ENCODE results near the gene SUMO4. TPM values are rescaled to one million over a fixed set of nuclear protein-coding genes. Genes with fewer than 3 reads are reported as not detected.

The SUMO4 gene
- total RNA-seq, 1 experiment from 2014 or later: not detected

DNA sequence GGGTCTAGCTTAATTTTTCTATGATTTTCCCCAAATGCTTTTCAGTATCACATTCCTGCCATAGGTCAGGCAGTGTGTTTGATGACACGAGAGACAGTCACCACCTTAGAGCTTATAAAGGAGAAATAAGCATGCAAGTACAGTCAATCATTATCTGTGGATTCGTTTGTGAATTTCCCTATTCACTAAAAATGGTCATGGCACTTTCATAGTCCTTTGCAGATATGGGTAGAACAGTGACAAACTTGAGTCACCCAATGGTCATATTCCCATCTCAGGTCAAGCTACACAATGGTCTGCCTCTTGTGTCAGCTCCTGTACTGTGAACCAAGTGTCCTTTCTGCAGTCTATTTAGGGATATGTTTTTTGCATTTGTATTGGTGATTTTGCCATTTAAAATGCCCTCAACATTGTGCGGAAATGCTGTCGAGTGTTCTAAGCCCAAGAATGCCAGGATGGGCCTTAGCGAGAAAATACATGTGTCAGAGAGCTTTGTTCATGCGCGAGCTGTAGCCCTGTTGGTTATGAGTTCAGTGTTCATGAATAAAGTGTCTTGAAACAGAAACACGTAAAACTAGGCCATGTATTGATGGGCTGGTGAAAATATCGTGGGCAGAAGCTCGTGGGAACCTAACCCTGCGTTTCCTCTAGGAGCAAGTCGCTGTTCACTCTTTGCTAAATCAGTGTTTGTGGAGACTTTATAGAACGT is 19.8 kb downstream of the SUMO4 start:
- DNase-seq: no peak
- H3K9me3 ChIP-seq: no peaks in the 10 kb centered on the region
- H3K27me3 ChIP-seq: no peaks in the 10 kb centered on the region
- no peak overlapping the region for H3K4me3 ChIP-seq
- peaks cover 3% of the 10 kb centered on the region for H3K36me3 ChIP-seq

DNA sequence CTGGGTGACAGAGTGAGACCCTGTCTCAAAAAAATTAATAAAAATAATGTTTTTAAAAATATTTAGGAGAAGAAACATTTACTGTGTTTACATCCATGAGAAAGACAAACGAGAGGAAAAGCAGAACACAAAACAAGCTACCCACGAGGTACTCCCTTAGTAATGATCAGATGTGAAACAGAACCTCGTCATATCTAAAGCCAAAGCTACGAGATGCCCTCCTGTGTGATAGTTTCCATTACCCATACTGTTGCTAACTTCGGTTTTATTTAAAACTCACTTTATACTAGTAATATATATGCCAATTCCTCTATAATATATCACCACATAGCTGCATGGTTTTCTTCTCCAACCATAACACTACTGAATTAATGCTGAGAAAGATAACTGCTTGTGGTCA is 21.1 kb downstream of the SUMO4 start:
- Histone ChIP-seq H3K9me3 (no peaks in the 10 kb centered on the region), H3K4me3 (no peak overlapping the region), H3K36me3 (no peaks in the 10 kb centered on the region), H3K27me3 (no peaks in the 10 kb centered on the region)
- DNase-seq: no peak

- Histone ChIP-seq H3K36me3 (no peaks in the 10 kb centered on the region), H3K4me3 (no peak overlapping the region)
- DNase-seq: no peak
Observed at GRCh38 chr6:149422581-149422980, 22.5 kb downstream of the SUMO4 start.

GRCh38 chr6:149423964-149424440 is 23.9 kb downstream of the SUMO4 start:
- Histone ChIP-seq H3K9me3 (no peaks in the 10 kb centered on the region), H3K4me3 (no peak overlapping the region), H3K36me3 (no peaks in the 10 kb centered on the region), H3K27me3 (no peaks in the 10 kb centered on the region)
- no peak for DNase-seq

More at GRCh38 chr6:149422581-149422980, 22.5 kb downstream of the SUMO4 start:
- H3K9me3 ChIP-seq: no peaks in the 10 kb centered on the region
- no peaks in the 10 kb centered on the region for H3K27me3 ChIP-seq

GRCh38 chr6:149425224-149425623 is 25.2 kb downstream of the SUMO4 start:
- Histone ChIP-seq H3K4me3 (no peak overlapping the region), H3K36me3 (no peaks in the 10 kb centered on the region), H3K27me3 (no peaks in the 10 kb centered on the region), H3K9me3 (no peaks in the 10 kb centered on the region)
- DNase-seq: no peak

DNA sequence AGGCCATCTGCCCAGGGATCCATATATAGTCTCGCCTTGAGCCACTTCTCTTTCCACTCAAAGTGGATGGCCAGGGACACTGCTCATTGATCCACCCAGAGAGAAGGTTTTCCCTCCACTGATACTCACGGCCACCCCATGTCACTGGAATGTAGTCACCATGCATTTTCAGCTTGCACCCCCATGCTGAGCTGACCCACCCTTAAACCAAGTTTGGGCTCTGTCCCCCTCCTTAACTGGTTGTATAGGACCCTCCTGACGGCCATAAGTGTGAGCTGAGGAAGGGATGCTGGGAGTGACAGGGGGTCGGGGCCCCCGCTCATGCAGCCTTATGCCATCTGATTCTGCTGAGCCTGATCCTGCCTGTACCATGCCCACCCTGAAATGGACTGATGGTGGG is 25.7 kb downstream of the SUMO4 start:
- H3K4me3 ChIP-seq: no peak overlapping the region
- H3K9me3 ChIP-seq: no peaks in the 10 kb centered on the region
- DNase-seq: no peak
- H3K36me3 ChIP-seq: no peaks in the 10 kb centered on the region
- H3K27me3 ChIP-seq: no peaks in the 10 kb centered on the region

GRCh38 chr6:149428606-149429005 is 28.5 kb downstream of the SUMO4 start:
- no peak for DNase-seq
- Histone ChIP-seq H3K36me3 (no peaks in the 10 kb centered on the region), H3K9me3 (no peaks in the 10 kb centered on the region), H3K4me3 (no peak overlapping the region), H3K27me3 (no peaks in the 10 kb centered on the region)

- no peaks in the 10 kb centered on the region for H3K9me3 ChIP-seq
- H3K36me3 ChIP-seq: no peaks in the 10 kb centered on the region
- no peak overlapping the region for H3K4me3 ChIP-seq
- no peak for DNase-seq
- no peaks in the 10 kb centered on the region for H3K27me3 ChIP-seq
Observed at GRCh38 chr6:149429427-149430360, 29.6 kb downstream of the SUMO4 start.

DNA sequence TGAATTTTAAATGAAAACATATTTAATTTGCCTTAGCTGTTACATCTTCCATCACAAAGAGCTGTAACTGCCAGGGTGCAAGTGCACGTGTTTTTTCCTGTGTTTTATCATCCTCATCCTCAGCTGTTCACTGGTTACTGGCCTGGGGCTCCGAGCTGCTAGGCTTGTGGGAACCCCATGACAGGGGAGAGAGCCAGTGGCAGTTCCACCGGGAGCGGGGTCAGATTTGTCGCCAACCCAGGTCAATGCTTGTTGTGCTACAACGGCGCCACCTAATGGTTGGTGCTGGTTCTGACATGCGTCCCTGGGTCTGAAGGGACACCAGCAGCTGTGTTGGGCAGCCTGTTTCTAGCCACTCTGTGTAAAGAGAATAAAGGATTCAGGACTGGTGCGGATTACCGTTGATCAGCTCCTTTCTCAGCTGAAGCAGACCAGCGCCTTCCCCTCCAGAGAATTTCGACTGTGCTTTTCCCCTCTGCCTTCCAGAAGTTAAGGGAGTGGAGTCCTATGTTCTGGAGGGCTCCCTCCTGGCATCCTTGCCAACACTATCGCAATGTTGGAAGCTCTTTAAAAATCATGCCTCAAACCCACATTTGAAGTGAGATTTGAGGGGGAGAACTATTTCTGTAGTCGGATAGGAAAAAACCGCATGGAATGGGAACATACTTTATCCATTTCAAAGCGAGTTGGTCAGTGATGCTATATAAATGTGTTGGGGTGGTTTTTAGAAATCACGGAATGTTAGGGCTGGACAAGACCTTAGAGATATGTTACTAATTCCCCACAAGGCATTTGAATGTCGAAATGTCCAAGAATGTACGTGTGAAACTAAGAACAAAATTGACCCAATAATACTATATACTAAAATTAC is 32.1 kb downstream of the SUMO4 start:
- peak; percentile 75 for DNase-seq

GRCh38 chr6:149433405-149433804 is 33.3 kb downstream of the SUMO4 start:
- no peak for DNase-seq
- Histone ChIP-seq H3K4me3 (no peak overlapping the region), H3K9me3 (no peaks in the 10 kb centered on the region), H3K36me3 (no peaks in the 10 kb centered on the region), H3K27me3 (no peaks in the 10 kb centered on the region)

More for the DNA sequence above, 32.1 kb downstream of the SUMO4 start:
- no peak overlapping the region for H3K4me3 ChIP-seq
- H3K27me3 ChIP-seq: no peaks in the 10 kb centered on the region
- no peaks in the 10 kb centered on the region for H3K36me3 ChIP-seq
- H3K9me3 ChIP-seq: no peaks in the 10 kb centered on the region

- no peak for DNase-seq
- H3K27me3 ChIP-seq: no peaks in the 10 kb centered on the region
- H3K4me3 ChIP-seq: no peak overlapping the region
- no peaks in the 10 kb centered on the region for H3K36me3 ChIP-seq
- no peaks in the 10 kb centered on the region for H3K9me3 ChIP-seq
Observed at GRCh38 chr6:149433881-149434280, 33.8 kb downstream of the SUMO4 start.

- Histone ChIP-seq H3K27me3 (no peaks in the 10 kb centered on the region), H3K9me3 (no peaks in the 10 kb centered on the region), H3K36me3 (no peaks in the 10 kb centered on the region), H3K4me3 (no peak overlapping the region)
- DNase-seq: no peak
Observed at GRCh38 chr6:149435919-149436586, 36.0 kb downstream of the SUMO4 start.

DNA sequence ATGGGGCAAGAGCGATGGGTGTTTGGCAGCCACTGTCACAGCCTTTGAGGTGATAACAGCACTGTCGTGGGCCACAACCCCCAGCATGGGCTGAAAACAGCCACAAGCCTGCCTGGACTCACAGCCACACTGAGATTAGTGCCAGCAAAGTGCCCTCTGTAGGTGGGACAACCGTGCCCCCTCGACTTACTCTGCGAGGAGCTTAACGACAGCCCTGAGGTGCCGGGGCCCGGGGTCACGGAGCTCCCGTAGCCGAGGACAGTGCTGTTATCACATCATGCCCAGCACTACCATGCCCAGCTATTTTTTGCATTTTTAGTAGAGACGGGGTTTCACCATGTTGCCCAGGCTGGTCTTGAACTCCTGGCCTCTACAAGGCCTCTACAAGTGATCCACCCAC is 36.6 kb downstream of the SUMO4 start:
- Histone ChIP-seq H3K9me3 (no peaks in the 10 kb centered on the region), H3K36me3 (no peaks in the 10 kb centered on the region), H3K27me3 (no peaks in the 10 kb centered on the region), H3K4me3 (no peak overlapping the region)
- DNase-seq: no peak

- H3K36me3 ChIP-seq: no peaks in the 10 kb centered on the region
- no peak overlapping the region for H3K4me3 ChIP-seq
- no peak for DNase-seq
- no peaks in the 10 kb centered on the region for H3K9me3 ChIP-seq
- H3K27me3 ChIP-seq: no peaks in the 10 kb centered on the region
Observed at GRCh38 chr6:149437212-149437611, 37.1 kb downstream of the SUMO4 start.

GRCh38 chr6:149438855-149439254 is 38.8 kb downstream of the SUMO4 start:
- no peaks in the 10 kb centered on the region for H3K27me3 ChIP-seq
- no peaks in the 10 kb centered on the region for H3K9me3 ChIP-seq
- no peaks in the 10 kb centered on the region for H3K36me3 ChIP-seq
- DNase-seq: no peak
- H3K4me3 ChIP-seq: no peak overlapping the region

- H3K36me3 ChIP-seq: no peaks in the 10 kb centered on the region
- no peak for DNase-seq
- no peaks in the 10 kb centered on the region for H3K9me3 ChIP-seq
- H3K27me3 ChIP-seq: no peaks in the 10 kb centered on the region
- no peak overlapping the region for H3K4me3 ChIP-seq
Observed at GRCh38 chr6:149439626-149440025, 39.6 kb downstream of the SUMO4 start.

All from MG63 (cell line).